Coronary artery (tissue), 2 donors: ENCODE measurements around the gene CACNA2D3.

Experiments
- DNase-seq: peaks from one replicate; pipeline ENCODE4 v3.0.0-alpha.2; 2017; ENCODE audit warnings: low spot score
- H3K27ac ChIP-seq, 2 donors: fragments of 200-600 bp; sonication (generic); one replicate each; pipeline ENCODE4 v1.5.1; 2016 to 2019
- H3K4me3 ChIP-seq: fragments of 200-600 bp; sonication (generic); 2 replicates; pipeline ENCODE4 v1.5.1; 2016; ENCODE audit warnings: mild to moderate bottlenecking, moderate library complexity
- TF ChIP-seq, protein P1 (sequence below): fragments of 200-600 bp; sonication (generic); IDR thresholded peaks from one replicate; pipeline ENCODE4 v1.5.1; 2019; ENCODE audit warnings: antibody characterized with exemption

Gene CACNA2D3

DNA sequence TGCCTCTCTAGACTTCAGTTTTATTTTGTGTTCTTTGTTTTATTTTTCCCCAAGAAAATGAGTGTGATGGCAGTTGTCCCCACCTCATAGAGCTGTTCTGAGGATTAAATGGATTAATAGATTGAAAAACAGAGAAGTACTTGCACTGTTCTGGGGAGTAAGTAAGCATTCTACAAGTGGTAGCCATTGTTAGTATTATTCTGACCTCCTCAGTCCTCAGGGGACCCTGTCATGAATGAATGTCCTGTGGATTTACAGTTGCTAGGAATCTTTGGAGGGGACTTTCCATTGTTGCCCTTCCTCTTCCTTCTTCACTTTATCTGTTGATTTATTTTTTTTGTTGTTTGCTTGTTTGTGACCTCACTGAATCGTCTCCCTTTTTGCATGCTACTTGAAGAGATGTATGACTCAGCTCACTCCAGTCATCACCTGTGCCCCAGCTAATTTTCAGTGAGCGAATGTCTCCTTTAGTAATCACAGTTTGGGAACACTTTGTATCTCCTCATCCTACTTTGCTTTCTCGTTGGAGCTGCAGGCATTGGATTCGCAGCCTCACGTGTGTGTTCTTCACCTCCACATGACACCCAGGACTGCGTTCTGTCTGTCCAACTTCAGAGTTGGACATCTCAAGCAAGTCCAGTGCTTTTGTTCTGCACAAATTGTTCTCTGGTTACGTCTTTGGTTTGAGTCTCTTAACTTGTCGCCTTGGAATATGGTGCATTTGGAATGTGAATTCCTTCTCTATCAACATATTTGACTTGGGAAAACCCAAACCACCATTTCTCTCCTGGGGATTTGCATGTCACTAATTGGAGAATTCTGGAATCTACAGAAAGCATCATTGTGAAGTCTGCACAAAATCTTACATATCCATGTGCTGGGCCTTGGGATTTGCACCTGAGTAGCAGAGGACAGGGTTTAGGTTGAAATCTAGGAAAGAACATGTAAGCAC lies 751.0 kb downstream of the CACNA2D3 start:
- no peak overlapping the region for H3K4me3 ChIP-seq
- no peak for DNase-seq
- TF ChIP-seq, protein P1, sequence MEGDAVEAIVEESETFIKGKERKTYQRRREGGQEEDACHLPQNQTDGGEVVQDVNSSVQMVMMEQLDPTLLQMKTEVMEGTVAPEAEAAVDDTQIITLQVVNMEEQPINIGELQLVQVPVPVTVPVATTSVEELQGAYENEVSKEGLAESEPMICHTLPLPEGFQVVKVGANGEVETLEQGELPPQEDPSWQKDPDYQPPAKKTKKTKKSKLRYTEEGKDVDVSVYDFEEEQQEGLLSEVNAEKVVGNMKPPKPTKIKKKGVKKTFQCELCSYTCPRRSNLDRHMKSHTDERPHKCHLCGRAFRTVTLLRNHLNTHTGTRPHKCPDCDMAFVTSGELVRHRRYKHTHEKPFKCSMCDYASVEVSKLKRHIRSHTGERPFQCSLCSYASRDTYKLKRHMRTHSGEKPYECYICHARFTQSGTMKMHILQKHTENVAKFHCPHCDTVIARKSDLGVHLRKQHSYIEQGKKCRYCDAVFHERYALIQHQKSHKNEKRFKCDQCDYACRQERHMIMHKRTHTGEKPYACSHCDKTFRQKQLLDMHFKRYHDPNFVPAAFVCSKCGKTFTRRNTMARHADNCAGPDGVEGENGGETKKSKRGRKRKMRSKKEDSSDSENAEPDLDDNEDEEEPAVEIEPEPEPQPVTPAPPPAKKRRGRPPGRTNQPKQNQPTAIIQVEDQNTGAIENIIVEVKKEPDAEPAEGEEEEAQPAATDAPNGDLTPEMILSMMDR = no peak
- no peak overlapping the region for H3K27ac ChIP-seq

DNA sequence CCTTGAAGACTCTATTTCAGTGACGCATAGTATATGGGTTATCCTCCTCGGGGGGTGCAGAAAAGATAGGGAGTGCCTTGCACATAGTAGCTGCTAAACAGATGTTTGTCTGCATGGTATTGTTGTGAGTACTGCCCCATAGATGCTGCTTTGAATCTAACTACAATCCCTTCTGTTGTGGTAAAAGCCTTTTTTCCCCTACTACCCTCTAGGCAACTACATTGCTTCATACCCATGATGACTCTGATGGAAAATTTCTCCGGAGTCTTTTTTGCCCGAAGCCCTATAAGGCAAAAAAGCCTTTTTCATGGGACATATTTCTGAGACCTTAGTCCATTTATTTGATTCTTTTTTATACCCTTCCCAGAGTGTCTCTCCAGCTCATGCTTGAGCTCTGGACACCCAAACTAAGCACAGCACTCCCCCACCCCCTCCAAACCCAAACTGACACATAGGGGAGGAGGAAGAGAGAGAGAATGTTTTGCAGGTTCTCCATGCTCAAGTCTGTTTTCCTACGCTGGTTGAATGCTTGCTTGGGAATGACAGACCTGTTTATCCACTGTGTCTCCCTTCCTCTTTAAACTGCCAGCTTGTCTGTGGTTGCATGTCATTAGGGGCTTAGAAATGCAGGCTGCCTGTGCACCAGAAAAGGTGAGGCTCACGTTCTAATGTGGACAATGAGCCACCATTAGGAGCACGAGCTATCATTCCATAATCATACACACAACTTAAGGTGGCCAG lies 752.6 kb downstream of the CACNA2D3 start:
- DNase-seq = no peak
- TF ChIP-seq, protein P1 = no peak
- no peak overlapping the region for H3K4me3 ChIP-seq
- no peak overlapping the region for H3K27ac ChIP-seq

DNA sequence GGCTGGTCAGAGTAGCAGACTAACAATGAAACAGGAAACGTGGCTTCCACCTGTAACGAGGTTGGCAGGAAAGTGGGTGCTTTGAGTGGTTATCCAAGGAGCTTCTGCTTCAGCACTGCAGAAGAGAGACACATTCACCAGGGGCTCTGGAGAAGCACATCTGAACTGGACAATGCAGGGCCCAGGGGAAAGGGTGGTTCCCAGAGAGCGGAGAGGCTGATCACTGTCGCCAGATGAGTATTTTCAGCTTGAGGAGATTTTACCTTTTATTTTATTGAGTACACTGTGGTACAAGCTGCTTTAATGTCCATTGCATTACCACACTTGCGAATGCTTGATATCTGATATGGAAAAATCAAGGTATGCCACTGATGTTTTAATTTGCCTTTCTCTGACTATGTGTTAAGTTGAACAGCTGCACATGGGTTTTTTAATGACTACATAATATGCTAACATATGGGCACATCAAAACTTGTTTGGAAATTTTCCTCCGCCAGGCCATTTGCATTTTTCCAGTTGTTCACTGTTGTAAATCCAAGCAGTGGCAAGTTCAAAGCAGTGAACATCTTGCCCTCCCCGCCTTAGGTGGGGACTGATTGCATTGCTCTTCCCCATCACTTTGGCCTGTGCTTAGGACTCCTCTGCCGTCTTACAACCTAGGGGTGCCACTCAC lies 753.4 kb downstream of the CACNA2D3 start:
- no peak overlapping the region for H3K27ac ChIP-seq
- DNase-seq = no peak
- TF ChIP-seq, protein P1 = no peak
- no peak overlapping the region for H3K4me3 ChIP-seq

DNA sequence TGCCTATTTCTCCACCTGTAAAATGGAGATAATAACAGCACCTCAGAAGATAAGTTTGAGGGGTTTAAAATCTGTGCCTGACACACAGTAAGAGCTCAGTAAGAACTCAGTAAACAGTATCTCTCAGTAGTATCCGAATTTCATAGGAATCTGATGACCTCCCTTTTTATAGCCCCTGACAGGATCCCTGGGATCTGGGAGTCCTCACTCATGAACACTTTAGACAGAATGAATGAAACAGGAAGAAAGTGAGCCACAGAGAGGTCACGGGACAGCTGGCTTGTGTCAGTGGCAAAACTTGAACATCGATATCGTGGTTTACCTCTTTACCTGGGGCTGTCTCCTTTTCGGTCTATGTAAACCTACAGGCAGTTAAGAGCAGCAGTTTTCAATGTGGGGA lies 754.3 kb downstream of the CACNA2D3 start:
- TF ChIP-seq, protein P1 = no peak
- H3K27ac ChIP-seq = no peak overlapping the region
- no peak for DNase-seq
- H3K4me3 ChIP-seq = no peak overlapping the region

DNA sequence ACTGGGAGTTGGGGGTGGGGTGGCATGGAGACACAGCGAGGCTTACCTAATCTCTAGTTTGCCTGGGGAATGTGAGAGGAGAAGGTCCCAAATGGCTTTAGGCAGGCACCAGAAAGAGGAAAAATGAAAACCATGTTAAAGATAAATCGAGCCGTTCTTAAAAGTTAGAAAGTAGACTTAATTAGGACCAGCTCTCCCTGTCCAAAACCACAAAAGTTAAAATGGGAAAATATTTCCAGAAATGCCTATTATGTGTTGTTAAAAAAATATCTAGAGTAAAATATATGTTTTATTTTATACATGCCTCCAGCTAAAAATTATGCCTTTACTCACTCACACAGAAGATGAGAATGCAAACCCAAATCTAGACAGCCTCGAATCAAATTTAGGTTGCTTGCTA lies 755.4 kb downstream of the CACNA2D3 start:
- Histone ChIP-seq H3K4me3 (no peak overlapping the region), H3K27ac (no peak overlapping the region)
- TF ChIP-seq, protein P1 = no peak
- DNase-seq = no peak

DNA sequence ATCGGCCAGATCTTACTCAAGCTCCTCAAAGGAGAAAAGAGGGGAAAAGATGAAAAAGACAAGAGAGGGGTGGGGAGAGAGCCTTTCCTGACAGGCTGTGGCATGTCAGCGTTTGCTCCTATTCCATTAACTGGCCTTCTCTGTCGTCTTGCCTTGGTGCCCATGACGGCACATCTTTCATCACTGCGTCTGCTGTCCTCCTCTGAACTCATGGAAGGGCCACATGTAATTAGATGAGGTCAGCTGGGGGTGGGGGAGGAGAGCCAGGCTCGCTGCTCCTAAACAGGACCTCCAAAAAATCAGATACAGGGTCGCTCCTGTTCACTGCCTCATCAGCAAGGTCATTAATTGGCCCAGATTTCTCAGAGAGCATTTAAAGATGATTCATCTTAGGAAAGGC lies 755.8 kb downstream of the CACNA2D3 start:
- H3K4me3 ChIP-seq = no peak overlapping the region
- DNase-seq = no peak
- H3K27ac ChIP-seq = no peak overlapping the region
- TF ChIP-seq, protein P1 = no peak
